Kidney (tissue), 22 donors: ENCODE measurements around the gene FCRL1. TPM values are rescaled to one million over a fixed set of nuclear protein-coding genes. Genes with fewer than 3 reads are reported as not detected.

Experiments
- DNase-seq, 5 donors: peaks; one replicate each; pipeline ENCODE4 v3.0.0-alpha.2; 2013 to 2020
- FAIRE-seq: peaks from 2 replicates; lab custom pipeline; 2012; peaks lifted over from hg19 to GRCh38; lab: Jason Lieb, UNC
- H3K27ac ChIP-seq, 2 donors: one replicate each; pipeline ENCODE4 v1.7.0; 2013; ENCODE audit warnings: low read depth in 2 of 2, low read length in 2 of 2, inconsistent platforms in 1 of 2
- H3K27me3 ChIP-seq: one replicate; pipeline ENCODE4 v1.7.1; 2013; ENCODE audit warnings: low read length, inconsistent platforms; ENCODE audit not compliant: control insufficient read depth, insufficient read depth
- H3K36me3 ChIP-seq, 3 donors: one replicate each; pipeline versions ENCODE4 v1.7.0 to v1.7.1; 2013; ENCODE audit warnings: low read length in 3 of 3, control low read depth in 1 of 3, inconsistent platforms in 1 of 3; ENCODE audit not compliant: insufficient read depth in 3 of 3, control insufficient read depth in 2 of 3
- H3K4me1 ChIP-seq, 3 donors: one replicate each; pipeline versions ENCODE4 v1.7.0 to v1.7.1; 2013; ENCODE audit warnings: low read length in 3 of 3, inconsistent platforms in 1 of 3, low read depth in 1 of 3; ENCODE audit not compliant: control insufficient read depth in 2 of 3, insufficient read depth in 2 of 3
- H3K4me3 ChIP-seq, 3 donors: one replicate each; pipeline versions ENCODE4 v1.7.0 to v1.8.1; 2013; ENCODE audit warnings: low read length in 3 of 3, control low read depth in 1 of 3, inconsistent platforms in 1 of 3
- H3K9ac ChIP-seq, 3 donors: one replicate each; pipeline versions ENCODE4 v1.7.0 to v1.7.1; 2013; ENCODE audit warnings: low read length in 3 of 3, control low read depth in 1 of 3, inconsistent platforms in 1 of 3
- H3K9me3 ChIP-seq, 3 donors: one replicate each; pipeline versions ENCODE4 v1.7.0 to v1.7.1; 2013; ENCODE audit warnings: low read length in 3 of 3, control low read depth in 1 of 3, inconsistent platforms in 1 of 3; ENCODE audit not compliant: control insufficient read depth in 2 of 3, insufficient read depth in 1 of 3
- CTCF ChIP-seq: IDR thresholded peaks from 3 replicates; pipeline ENCODE4 v1.5.1; 2012; ENCODE audit warnings: mild to moderate bottlenecking, moderate library complexity, borderline replicate concordance; ENCODE audit not compliant: insufficient read depth; ENCODE audit errors: extremely low read depth
- intact Hi-C: fragments of 100-400 bp; cut with DNase I; formaldehyde crosslinking; loops from one replicate; pipeline ENCODE4 v1.11.1; 2022
- long read RNA-seq, 10 donors: library from polyadenylated mRNA in 1 of 10; unstranded in 1 of 10; transcript quantifications; one replicate each; pipeline ENCODE4 v2.0.0 and lab custom pipeline, GENCODE V29; 2021 to 2026
- polyA plus RNA-seq: library from polyadenylated mRNA; stranded (reverse); fragments of 350-450 nt; fragmentation: Illumina TruSeq; extraction: RNeasy Lipid Tissue Mini Kit (QIAGEN cat#74804); gene quantifications from one replicate; pipeline ENCODE4 v1.2.3, GENCODE V29; 2014; ENCODE audit warnings: low read depth, low replicate concordance; ENCODE audit not compliant: insufficient read depth
- total RNA-seq: library from RNA; stranded (reverse); fragmentation: NEBNext Ultra II Directional; extraction: Animal tissue kit (Norgen Biotek cat#: 25700); gene quantifications from one replicate; pipeline ENCODE4 v1.2.1, GENCODE V29; 2021
- donor health status: control.
- donor health status: control.
- donor health status: control.
- donor health status: control.
- donor health status: control.
- donor health status: DM: yes; HTN: yes; CAD: no.
- donor health status: Normal renal cell carcinoma (clear cell type).

The FCRL1 gene
- 5.7 TPM for total RNA-seq
- polyA plus RNA-seq, result not detected
- long read RNA-seq, donor 1, result 0 reads
- long read RNA-seq, donor 2, result 0 reads
- long read RNA-seq, donor 3, result 0 reads
- long read RNA-seq, donor 4, result 0 reads
- long read RNA-seq, donor 5, result 0 reads
- long read RNA-seq, donor 6, result 0 reads
- long read RNA-seq, donor 7, result 0 reads
- long read RNA-seq, donor 8, result 0 reads
- long read RNA-seq, donor 9, result 0 reads
- long read RNA-seq, donor 10, result 0 reads

GRCh38 chr1:157819896-157820295 lies at the start of gene FCRL1:
FCRL1 (minus strand) TSS chr1:157820120; CDS start chr1:157820037, 83 bp downstream.
- Histone ChIP-seq H3K9ac (no peak within 1 kb of the TSS), H3K36me3 (no peaks in the 10 kb centered on the region), H3K9me3 (no peaks in the 10 kb centered on the region), H3K4me3 (no peak within 1 kb of the TSS), H3K4me1 (no peaks in the 10 kb centered on the region), H3K27ac (no peak within 1 kb of the TSS), H3K27me3 (no peaks in the 10 kb centered on the region)
- DNase-seq (no peak), FAIRE-seq (no peak)
- intact Hi-C loops, result no loop called here
- TF ChIP-seq CTCF, result no peak

- no peak for TF ChIP-seq CTCF
- Histone ChIP-seq H3K9me3 (no peaks in the 10 kb centered on the region), H3K27me3 (no peaks in the 10 kb centered on the region), H3K9ac (no peak overlapping the region), H3K4me1 (no peaks in the 10 kb centered on the region), H3K27ac (no peak overlapping the region), H3K4me3 (no peak overlapping the region), H3K36me3 (no peaks in the 10 kb centered on the region)
- no peak for DNase-seq
- intact Hi-C loops, result no loop called here
- FAIRE-seq, result no peak
Observed at GRCh38 chr1:157868654-157869053, 48.7 kb upstream of the FCRL1 start.

- Histone ChIP-seq H3K27ac (no peak overlapping the region), H3K9me3 (peaks cover 0 to 3% (median 0%) of the 10 kb centered on the region in 3 donors), H3K27me3 (no peaks in the 10 kb centered on the region), H3K4me1 (no peaks in the 10 kb centered on the region), H3K9ac (no peak overlapping the region), H3K36me3 (no peaks in the 10 kb centered on the region), H3K4me3 (no peak overlapping the region)
- DNase-seq (no peak), FAIRE-seq (no peak)
- TF ChIP-seq CTCF, result no peak
- intact Hi-C loops, result no loop called here
Observed at GRCh38 chr1:157862114-157863070, 42.5 kb upstream of the FCRL1 start.
